Lung (tissue), 12 donors: ENCODE measurements around the gene ARHGEF17. TPM values are rescaled to one million over a fixed set of nuclear protein-coding genes. Genes with fewer than 3 reads are reported as not detected.
A peak's percentile ranks its signal among the peaks of the same experiment; 100 is the strongest.

ENCODE experiments used
- ATAC-seq: fragments of 200-7000 bp; cut with Tn5 transposase; one replicate; pipeline ENCODE4 v1.9.1; 2020; ENCODE audit warnings: moderate number of reproducible peaks; ENCODE audit not compliant: insufficient read depth, low FRiP score
- DNase-seq, 3 donors: peaks; one replicate each; pipeline ENCODE4 v3.0.0-alpha.2; 2013 to 2017
- H3K27ac ChIP-seq, 2 donors: one replicate each; pipeline ENCODE4 v1.5.1; 2013; ENCODE audit warnings: mild to moderate bottlenecking in 2 of 2, moderate library complexity in 2 of 2, control low read depth in 1 of 2, inconsistent platforms in 1 of 2, low read depth in 1 of 2, low read length in 1 of 2
- H3K27me3 ChIP-seq, 3 donors: one replicate each; pipeline ENCODE4 v1.5.1; 2013; ENCODE audit warnings: low read length in 2 of 3; ENCODE audit not compliant: control insufficient read depth in 3 of 3, insufficient read depth in 3 of 3
- H3K36me3 ChIP-seq, 4 donors: one replicate each; pipeline ENCODE4 v1.5.1; 2013; ENCODE audit warnings: low read length in 4 of 4, mild to moderate bottlenecking in 1 of 4, moderate library complexity in 1 of 4; ENCODE audit not compliant: control insufficient read depth in 4 of 4, insufficient read depth in 4 of 4
- H3K4me1 ChIP-seq, 5 donors: one replicate each; pipeline ENCODE4 v1.5.1; 2013; ENCODE audit warnings: low read length in 5 of 5, mild to moderate bottlenecking in 2 of 5, moderate library complexity in 1 of 5; ENCODE audit not compliant: control insufficient read depth in 5 of 5, insufficient read depth in 5 of 5
- H3K4me3 ChIP-seq: one replicate; pipeline ENCODE4 v1.5.1; 2013; ENCODE audit warnings: mild to moderate bottlenecking, control low read depth, moderate library complexity
- H3K9ac ChIP-seq, 2 donors: one replicate each; pipeline ENCODE4 v1.5.1; 2013; ENCODE audit warnings: low read length in 2 of 2, control low read depth in 1 of 2; ENCODE audit not compliant: insufficient read depth in 1 of 2
- H3K9me3 ChIP-seq, 4 donors: one replicate each; pipeline ENCODE4 v1.5.1; 2013; ENCODE audit warnings: low read length in 3 of 4, mild to moderate bottlenecking in 1 of 4, moderate library complexity in 1 of 4; ENCODE audit not compliant: control insufficient read depth in 4 of 4, insufficient read depth in 3 of 4
- CTCF ChIP-seq: IDR thresholded peaks from 2 replicates; pipeline ENCODE4 v1.5.1; 2012; ENCODE audit warnings: mild to moderate bottlenecking; ENCODE audit errors: control extremely low read depth, extremely low read depth
- WGBS, 2 donors: extraction: QIAGEN DNeasy Blood & Tissue Kit; methylation state at CpG; one replicate each; pipeline ENCODE4 v1.1.7; 2013; 5-methylcytosine and 5-hydroxymethylcytosine counted together
- polyA plus RNA-seq, 2 donors: library from polyadenylated mRNA; stranded (reverse); fragments of 200-250 nt; gene quantifications; one replicate each; pipeline ENCODE4 v1.2.1, GENCODE V29; 2013
- total RNA-seq, 2 donors: library from RNA; depleted of rRNA in 1 of 2; stranded (reverse); fragments of >200 nt in 1 of 2; gene quantifications; one replicate each; pipeline ENCODE4 v1.2.1, GENCODE V29; 2014 to 2021
- donor health status: control.
- donor health status: control.
- donor health status: Bipolar disorder and iron deficiency.
- donor health status: healthy.
- donor health status: DM: yes; HTN: yes; CAD: no.

Gene ARHGEF17
- total and polyA plus RNA-seq, 4 donors: 27.9 to 74.6 (median 53.5) TPM

- peak overlapping the region; percentile 8 to 57 for H3K9ac ChIP-seq
- H3K27ac ChIP-seq: peak overlapping the region; percentile 68 to 84
- ATAC-seq (peak; percentile 42), DNase-seq (peak; percentile 88 to 92 (median 89))
- H3K9me3 ChIP-seq: no peaks in the 10 kb centered on the region
- TF ChIP-seq CTCF: no peak
- H3K4me1 ChIP-seq: peaks cover 19 to 77% (median 50%) of the 10 kb centered on the region in 5 donors
- 28 to 43% methylated on average over 13 to 14 of the region's 14 CpGs for WGBS, 2 donors
- H3K27me3 ChIP-seq: no peaks in the 10 kb centered on the region
- no peak overlapping the region for H3K4me3 ChIP-seq
- H3K36me3 ChIP-seq: peaks cover 0 to 6% (median 1%) of the 10 kb centered on the region in 4 donors
Measured at GRCh38 chr11:73323464-73323863, 15.4 kb downstream of the ARHGEF17 start.

DNA sequence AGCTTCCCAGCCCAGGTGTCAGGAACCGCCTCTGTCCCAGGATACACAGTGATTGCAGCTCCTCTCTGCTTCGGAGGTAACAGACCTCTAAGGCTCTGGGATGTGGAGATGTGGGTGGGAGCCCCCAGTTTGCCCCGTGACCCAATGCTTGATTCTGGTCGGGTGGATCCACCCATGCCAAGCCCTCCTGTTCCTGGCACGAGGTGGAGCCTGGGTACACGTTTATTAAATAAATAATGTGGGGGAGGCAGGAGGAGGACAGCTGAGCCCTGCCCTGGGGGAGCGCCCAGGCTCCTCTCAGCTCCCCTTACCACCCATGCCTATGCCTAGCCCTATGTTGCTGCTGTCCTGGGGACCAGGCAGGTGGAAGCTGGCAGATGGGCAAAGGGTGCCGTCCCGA, 16.0 kb downstream of the ARHGEF17 start:
- H3K9me3 ChIP-seq: no peaks in the 10 kb centered on the region
- no peak for TF ChIP-seq CTCF
- no peak for ATAC-seq
- H3K9ac ChIP-seq: peak overlapping the region; percentile 8 to 53
- DNase-seq: no peak
- peaks cover 0 to 6% (median 1%) of the 10 kb centered on the region in 4 donors for H3K36me3 ChIP-seq
- peak overlapping the region; percentile 60 to 84 for H3K27ac ChIP-seq
- H3K4me3 ChIP-seq: no peak overlapping the region
- no peaks in the 10 kb centered on the region for H3K27me3 ChIP-seq
- 66 to 78% methylated on average over 9 of the region's 9 CpGs for WGBS, 2 donors
- peaks cover 19 to 73% (median 50%) of the 10 kb centered on the region in 5 donors for H3K4me1 ChIP-seq

GRCh38 chr11:73324665-73325035, 16.6 kb downstream of the ARHGEF17 start:
- DNase-seq (no peak), ATAC-seq (no peak)
- TF ChIP-seq CTCF: no peak
- no peak overlapping the region for H3K4me3 ChIP-seq
- H3K36me3 ChIP-seq: peaks cover 0 to 2% (median under 1%) of the 10 kb centered on the region in 4 donors
- H3K27me3 ChIP-seq: no peaks in the 10 kb centered on the region
- no peaks in the 10 kb centered on the region for H3K9me3 ChIP-seq
- 90 to 98% methylated on average over 2 of the region's 2 CpGs for WGBS, 2 donors
- peaks cover 19 to 70% (median 51%) of the 10 kb centered on the region in 5 donors for H3K4me1 ChIP-seq
- H3K27ac ChIP-seq: peak overlapping the region; percentile 60 to 84
- H3K9ac ChIP-seq: no peak overlapping the region
